Activated naive CD4-positive, alpha-beta T cell treated with anti-CD3 and anti-CD28 coated beads, Interleukin-2, amount 50 U/mL, for 24 hours (primary cell): Measurements from ENCODE around the gene RAD9A.

Experiments used
- H3K27ac Mint-ChIP-seq: one replicate; pipeline ENCODE4 v1.8.0; 2021; ENCODE audit warnings: mild to moderate bottlenecking, mixed read lengths
- H3K27me3 Mint-ChIP-seq: one replicate; pipeline ENCODE4 v1.8.0; 2021; ENCODE audit warnings: mixed read lengths
- H3K36me3 Mint-ChIP-seq: one replicate; pipeline ENCODE4 v1.8.0; 2021; ENCODE audit warnings: mixed read lengths
- H3K4me1 Mint-ChIP-seq: one replicate; pipeline ENCODE4 v1.8.0; 2021; ENCODE audit warnings: mixed read lengths
- H3K4me3 Mint-ChIP-seq: one replicate; pipeline ENCODE4 v1.8.0; 2021; ENCODE audit warnings: mild to moderate bottlenecking, mixed read lengths
- H3K9me3 Mint-ChIP-seq: one replicate; pipeline ENCODE4 v1.8.0; 2021; ENCODE audit warnings: mixed read lengths

The RAD9A gene

GRCh38 chr11:67431346-67432249 lies 39.8 kb downstream of the RAD9A start:
- H3K27ac Mint-ChIP-seq: peak overlapping the region; percentile 80
- peaks cover 7% of the 10 kb centered on the region for H3K36me3 Mint-ChIP-seq
- H3K4me1 Mint-ChIP-seq: peaks cover 52% of the 10 kb centered on the region
- no peaks in the 10 kb centered on the region for H3K9me3 Mint-ChIP-seq
- H3K27me3 Mint-ChIP-seq: no peaks in the 10 kb centered on the region
- peak overlapping the region; percentile 49 for H3K4me3 Mint-ChIP-seq

DNA sequence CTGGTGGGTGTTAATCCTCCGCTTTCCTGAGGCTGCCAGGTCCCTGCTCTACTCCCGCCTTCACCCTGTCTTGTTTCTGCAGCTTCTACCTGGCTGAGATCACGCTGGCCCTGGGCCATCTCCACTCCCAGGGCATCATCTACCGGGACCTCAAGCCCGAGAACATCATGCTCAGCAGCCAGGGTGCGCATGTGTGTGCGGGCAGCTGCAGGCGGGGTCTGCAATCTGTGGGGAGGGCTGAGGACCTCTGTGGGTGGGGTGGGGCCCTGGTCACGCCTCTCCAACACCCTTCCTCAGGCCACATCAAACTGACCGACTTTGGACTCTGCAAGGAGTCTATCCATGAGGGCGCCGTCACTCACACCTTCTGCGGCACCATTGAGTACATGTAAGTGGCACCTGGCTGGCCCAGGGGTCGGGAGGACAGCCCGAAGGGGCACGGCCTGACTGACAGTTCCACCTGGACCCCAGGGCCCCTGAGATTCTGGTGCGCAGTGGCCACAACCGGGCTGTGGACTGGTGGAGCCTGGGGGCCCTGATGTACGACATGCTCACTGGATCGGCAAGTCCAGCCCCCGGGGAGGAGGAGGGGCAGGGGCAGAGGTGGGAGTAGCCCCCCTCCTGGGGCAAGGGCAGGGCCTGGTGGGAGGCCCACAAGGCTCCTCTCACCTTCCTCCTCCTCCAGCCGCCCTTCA lies 41.0 kb downstream of the RAD9A start:
- H3K9me3 Mint-ChIP-seq: no peaks in the 10 kb centered on the region
- H3K36me3 Mint-ChIP-seq: peaks cover 7% of the 10 kb centered on the region
- H3K27me3 Mint-ChIP-seq: no peaks in the 10 kb centered on the region
- peaks cover 49% of the 10 kb centered on the region for H3K4me1 Mint-ChIP-seq
- no peak overlapping the region for H3K4me3 Mint-ChIP-seq
- H3K27ac Mint-ChIP-seq: peak overlapping the region; percentile 72

- H3K9me3 Mint-ChIP-seq: no peaks in the 10 kb centered on the region
- H3K4me3 Mint-ChIP-seq: peak overlapping the region; percentile 33
- no peaks in the 10 kb centered on the region for H3K27me3 Mint-ChIP-seq
- H3K27ac Mint-ChIP-seq: peak overlapping the region; percentile 80
- H3K4me1 Mint-ChIP-seq: peaks cover 47% of the 10 kb centered on the region
- H3K36me3 Mint-ChIP-seq: peaks cover 7% of the 10 kb centered on the region
Measured at GRCh38 chr11:67433536-67434394, 42.0 kb downstream of the RAD9A start.

GRCh38 chr11:67434395-67434881 lies 42.7 kb downstream of the RAD9A start:
- H3K4me3 Mint-ChIP-seq: peak overlapping the region; percentile 36
- no peaks in the 10 kb centered on the region for H3K9me3 Mint-ChIP-seq
- peaks cover 54% of the 10 kb centered on the region for H3K4me1 Mint-ChIP-seq
- H3K27me3 Mint-ChIP-seq: no peaks in the 10 kb centered on the region
- H3K27ac Mint-ChIP-seq: peak overlapping the region; percentile 80
- H3K36me3 Mint-ChIP-seq: peaks cover 7% of the 10 kb centered on the region

- no peaks in the 10 kb centered on the region for H3K9me3 Mint-ChIP-seq
- H3K27me3 Mint-ChIP-seq: no peaks in the 10 kb centered on the region
- H3K4me1 Mint-ChIP-seq: peaks cover 61% of the 10 kb centered on the region
- H3K27ac Mint-ChIP-seq: peak overlapping the region; percentile 81
- H3K36me3 Mint-ChIP-seq: peaks cover 7% of the 10 kb centered on the region
- H3K4me3 Mint-ChIP-seq: peak overlapping the region; percentile 89
Measured at GRCh38 chr11:67435031-67435726, 43.4 kb downstream of the RAD9A start.

DNA sequence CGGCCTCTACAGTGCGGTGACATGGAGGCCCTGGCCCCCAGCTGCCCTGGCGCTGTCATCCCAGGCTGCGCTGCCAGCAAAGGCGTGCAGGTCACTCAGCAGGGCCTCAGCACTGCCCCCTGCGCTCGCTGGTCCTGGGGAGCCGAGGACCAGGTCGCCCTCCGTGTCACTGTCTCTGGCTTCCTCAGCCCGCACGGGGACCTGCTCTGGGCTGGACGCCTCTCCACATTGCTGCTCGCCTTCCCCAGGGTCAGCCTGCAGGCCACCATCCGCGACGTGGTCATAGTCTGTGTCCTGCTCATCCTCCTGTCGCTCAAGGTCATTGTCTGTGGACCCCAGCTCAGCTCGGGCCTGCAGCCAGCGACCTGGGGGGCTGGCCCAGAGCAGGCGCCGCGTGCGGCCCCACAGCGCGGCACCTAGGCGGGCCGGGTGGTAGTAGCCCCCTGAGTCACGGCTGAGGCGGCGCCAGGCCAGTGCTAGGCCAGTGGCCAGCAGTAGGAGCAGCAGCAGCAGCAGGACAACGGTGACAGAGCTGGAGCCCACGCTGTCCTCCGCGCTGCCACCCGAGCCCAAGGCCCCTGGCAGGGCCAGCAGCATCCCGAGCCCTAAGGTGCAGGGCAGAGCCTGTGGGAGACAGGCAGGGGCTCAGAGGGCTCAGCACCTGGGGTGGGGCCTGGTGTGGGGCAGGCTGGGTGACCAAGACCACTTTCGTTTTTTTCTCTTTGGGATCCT lies 44.1 kb downstream of the RAD9A start:
- Mint-ChIP-seq H3K4me3 (peak overlapping the region; percentile 89), H3K27ac (peak overlapping the region; percentile 91), H3K27me3 (no peaks in the 10 kb centered on the region), H3K4me1 (peaks cover 64% of the 10 kb centered on the region), H3K36me3 (peaks cover 7% of the 10 kb centered on the region), H3K9me3 (no peaks in the 10 kb centered on the region)

DNA sequence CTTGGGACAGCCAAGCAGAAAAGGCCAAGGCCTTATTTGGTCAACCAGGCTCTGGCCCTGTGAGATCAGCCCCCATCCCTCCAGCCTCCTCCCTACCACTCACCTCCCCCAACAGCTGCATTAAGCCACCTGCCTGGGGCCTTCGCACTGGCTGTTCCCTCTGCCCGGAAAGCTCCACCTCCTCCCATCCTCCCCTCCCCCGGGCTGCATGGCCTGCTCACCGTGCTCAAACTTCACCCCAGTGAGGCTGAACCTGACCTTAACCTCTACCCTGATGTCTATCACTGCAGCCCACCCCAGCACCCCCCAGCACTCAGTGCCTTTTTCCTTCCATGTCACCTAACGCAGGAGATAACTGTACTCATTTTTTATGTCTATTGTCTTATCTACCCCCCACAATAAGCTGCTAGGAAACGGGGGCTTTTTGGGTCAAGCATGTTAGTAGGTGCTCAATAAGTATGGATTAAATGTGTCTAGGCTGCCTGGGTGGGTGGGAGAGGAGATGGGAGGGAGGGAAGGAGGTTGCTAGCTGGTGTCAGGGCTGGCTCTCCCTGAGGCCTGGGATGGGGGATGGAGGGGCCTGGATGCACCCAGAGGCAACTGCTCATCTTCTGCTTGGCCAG lies 44.8 kb downstream of the RAD9A start:
- Mint-ChIP-seq H3K27ac (peak overlapping the region; percentile 91), H3K27me3 (no peaks in the 10 kb centered on the region), H3K9me3 (no peaks in the 10 kb centered on the region), H3K36me3 (peaks cover 7% of the 10 kb centered on the region), H3K4me1 (peaks cover 68% of the 10 kb centered on the region), H3K4me3 (peak overlapping the region; percentile 89)

GRCh38 chr11:67437082-67437808 lies 45.5 kb downstream of the RAD9A start, which contains the start of gene PTPRCAP:
Gene PTPRCAP, minus strand, starts transcription at chr11:67437682. Its CDS starts 63 bp downstream, at chr11:67437619.
- no peaks in the 10 kb centered on the region for H3K27me3 Mint-ChIP-seq
- no peaks in the 10 kb centered on the region for H3K9me3 Mint-ChIP-seq
- peaks cover 3% of the 10 kb centered on the region for H3K36me3 Mint-ChIP-seq
- peak within 1 kb of the TSS; percentile 89 for H3K4me3 Mint-ChIP-seq
- peak within 1 kb of the TSS; percentile 95 for H3K27ac Mint-ChIP-seq
- peaks cover 67% of the 10 kb centered on the region for H3K4me1 Mint-ChIP-seq

- Mint-ChIP-seq H3K36me3 (no peaks in the 10 kb centered on the region), H3K4me1 (peaks cover 68% of the 10 kb centered on the region), H3K27ac (peak overlapping the region; percentile 95), H3K27me3 (no peaks in the 10 kb centered on the region), H3K4me3 (peak overlapping the region; percentile 89), H3K9me3 (no peaks in the 10 kb centered on the region)
Measured at GRCh38 chr11:67437809-67438157, 46.0 kb downstream of the RAD9A start.

DNA sequence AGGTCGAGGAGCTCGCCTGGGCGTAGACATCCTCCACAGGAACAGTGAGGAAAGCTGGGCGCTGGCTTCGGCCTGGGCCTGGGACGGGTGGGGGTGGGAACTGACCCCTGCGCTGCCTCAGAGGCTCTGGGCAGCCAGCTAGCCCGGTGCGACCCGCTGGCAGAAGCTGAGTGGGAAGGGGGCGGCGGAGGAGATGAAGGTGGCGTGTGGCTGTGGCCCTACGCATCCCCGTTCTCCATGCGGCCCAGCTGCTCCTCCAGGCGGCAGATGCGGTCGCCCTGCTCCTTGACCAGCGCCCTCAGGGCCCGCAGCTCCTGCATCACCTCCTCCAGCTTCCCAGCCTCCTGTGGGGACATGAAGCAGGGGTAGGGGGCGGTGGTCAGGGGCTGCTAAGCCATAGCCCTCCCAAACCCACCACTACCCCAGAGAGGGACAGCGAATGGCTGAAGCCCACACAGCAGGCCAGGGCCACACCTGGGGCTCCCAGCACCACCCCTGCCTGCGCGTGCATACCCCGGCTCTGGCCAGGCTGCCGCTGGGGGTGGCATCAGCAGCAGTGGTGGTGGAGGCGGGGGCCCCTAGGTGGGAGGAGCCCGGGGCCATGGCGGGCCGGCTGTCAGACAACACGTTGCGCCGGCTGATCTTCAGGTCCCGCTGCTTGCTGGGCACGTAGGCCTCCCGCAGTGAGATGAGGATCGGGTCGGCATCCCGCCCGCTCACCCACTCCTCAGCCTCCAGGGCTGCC lies 46.5 kb downstream of the RAD9A start:
- H3K27me3 Mint-ChIP-seq: no peaks in the 10 kb centered on the region
- no peaks in the 10 kb centered on the region for H3K36me3 Mint-ChIP-seq
- no peaks in the 10 kb centered on the region for H3K9me3 Mint-ChIP-seq
- peaks cover 68% of the 10 kb centered on the region for H3K4me1 Mint-ChIP-seq
- H3K27ac Mint-ChIP-seq: peak overlapping the region; percentile 95
- H3K4me3 Mint-ChIP-seq: peak overlapping the region; percentile 89

- Mint-ChIP-seq H3K27ac (peak overlapping the region; percentile 94), H3K4me3 (peak overlapping the region; percentile 89), H3K4me1 (peaks cover 64% of the 10 kb centered on the region), H3K9me3 (no peaks in the 10 kb centered on the region), H3K27me3 (no peaks in the 10 kb centered on the region), H3K36me3 (no peaks in the 10 kb centered on the region)
Measured at GRCh38 chr11:67439321-67440228, 47.8 kb downstream of the RAD9A start.
